OCI-LY7 (cell line): Measurements from ENCODE around the gene TEX2. TPM values are rescaled to one million over a fixed set of nuclear protein-coding genes. Genes with fewer than 3 reads are reported as not detected.

Experiments
- BruUV-seq: library from RNA; stranded (reverse); fragments of 400-500 nt; replicated peaks from 2 replicates; lab custom pipeline; 2021; lab: Mats Ljungman, UMichigan
- CTCF ChIA-PET: fragments of 300-600 bp; sonication (Branson Sonifier 250); formaldehyde crosslinking; loops from one replicate; lab custom pipeline; 2022; ENCODE audit warnings: antibody characterized with exemption; ENCODE audit not compliant: unreplicated experiment; lab: Charles Lee
- POLR2A ChIA-PET: fragments of 300-600 bp; sonication (Branson Sonifier 250); formaldehyde crosslinking; loops from one replicate; lab custom pipeline; 2022; ENCODE audit warnings: antibody characterized with exemption; lab: Charles Lee
- DNase-seq: peaks from one replicate; pipeline ENCODE4 v3.0.0-alpha.2; 2015; ENCODE audit warnings: low spot score
- H2AFZ ChIP-seq: fragments of 200-600 bp; sonication (generic), shearing (Covaris generic); 2 replicates; pipeline ENCODE4 v1.6.1; 2014; ENCODE audit warnings: mild to moderate bottlenecking, antibody characterized with exemption, low read length, moderate library complexity
- H3K27ac ChIP-seq: fragments of 200-600 bp; sonication (generic); 2 replicates; pipeline ENCODE4 v1.5.1; 2014; ENCODE audit warnings: mixed run types, low read depth, mild to moderate bottlenecking, moderate library complexity, low read length, inconsistent platforms; ENCODE audit not compliant: poor library complexity, severe bottlenecking
- H3K36me3 ChIP-seq: fragments of 200-600 bp; sonication (generic); 2 replicates; pipeline ENCODE4 v1.6.1; 2014; ENCODE audit warnings: mild to moderate bottlenecking, antibody characterized with exemption, low read length, moderate library complexity, mixed read lengths; ENCODE audit not compliant: insufficient read depth
- H3K4me1 ChIP-seq: fragments of 200-600 bp; sonication (generic); 2 replicates; pipeline ENCODE4 v1.5.1; 2014; ENCODE audit warnings: mild to moderate bottlenecking, low read length; ENCODE audit not compliant: insufficient read depth, poor library complexity, severe bottlenecking
- H3K4me2 ChIP-seq: fragments of 200-600 bp; sonication (generic); 2 replicates; pipeline ENCODE4 v1.6.1; 2014; ENCODE audit warnings: mild to moderate bottlenecking, low read length
- H3K4me3 ChIP-seq: fragments of 200-600 bp; sonication (generic); 2 replicates; pipeline ENCODE4 v1.5.1; 2014; ENCODE audit warnings: mild to moderate bottlenecking, low read depth, low read length; ENCODE audit not compliant: poor library complexity, severe bottlenecking
- H3K79me2 ChIP-seq: fragments of 200-600 bp; sonication (generic); 2 replicates; pipeline ENCODE4 v1.6.1; 2016; ENCODE audit warnings: low read depth, mild to moderate bottlenecking, low read length, moderate library complexity, mixed read lengths; ENCODE audit not compliant: insufficient read depth
- H3K9me2 ChIP-seq: fragments of 200-600 bp; sonication (generic); 2 replicates; pipeline ENCODE4 v1.6.1; 2016; ENCODE audit warnings: mild to moderate bottlenecking, low read length, mixed read lengths; ENCODE audit not compliant: insufficient read depth
- H3K9me3 ChIP-seq: fragments of 200-600 bp; sonication (generic); 2 replicates; pipeline ENCODE4 v1.6.1; 2014; ENCODE audit warnings: mild to moderate bottlenecking, mixed run types, low read length, mixed read lengths
- H4K20me1 ChIP-seq: fragments of 200-600 bp; sonication (generic); 2 replicates; pipeline ENCODE4 v1.6.1; 2014; ENCODE audit warnings: mild to moderate bottlenecking, antibody characterized with exemption, low read length, moderate library complexity, mixed read lengths; ENCODE audit not compliant: insufficient read depth
- CTCF ChIP-seq: fragments of 200-600 bp; sonication (generic); conservative IDR thresholded peaks from 2 replicates; pipeline ENCODE4 v1.5.1; 2014; ENCODE audit warnings: mild to moderate bottlenecking, antibody characterized with exemption, low read length, moderate library complexity, mixed read lengths
- EZH2phosphoT487 ChIP-seq: fragments of 200-600 bp; sonication (generic); IDR thresholded peaks from 2 replicates; pipeline ENCODE4 v1.6.1; 2018; ENCODE audit warnings: low read depth, borderline replicate concordance, mild to moderate bottlenecking, mixed run types, antibody characterized with exemption, low read length, moderate library complexity, mixed read lengths
- intact Hi-C: fragments of 100-400 bp; cut with micrococcal nuclease; formaldehyde crosslinking; loops from one replicate; pipeline ENCODE4 v1.10.0; 2022; ENCODE audit not compliant: unreplicated experiment
- total RNA-seq, 2 experiments: library from RNA; depleted of rRNA in 1 of 2; stranded (reverse); fragments of >200 nt in 1 of 2; shearing (Covaris generic) in 1 of 2; gene quantifications; 2 replicates each; pipeline ENCODE4 v1.2.3, GENCODE V29; 2014 to 2022

TEX2 gene
- total RNA-seq, 2 experiments from 2014 or later = 7.4 to 12.4 TPM

DNA sequence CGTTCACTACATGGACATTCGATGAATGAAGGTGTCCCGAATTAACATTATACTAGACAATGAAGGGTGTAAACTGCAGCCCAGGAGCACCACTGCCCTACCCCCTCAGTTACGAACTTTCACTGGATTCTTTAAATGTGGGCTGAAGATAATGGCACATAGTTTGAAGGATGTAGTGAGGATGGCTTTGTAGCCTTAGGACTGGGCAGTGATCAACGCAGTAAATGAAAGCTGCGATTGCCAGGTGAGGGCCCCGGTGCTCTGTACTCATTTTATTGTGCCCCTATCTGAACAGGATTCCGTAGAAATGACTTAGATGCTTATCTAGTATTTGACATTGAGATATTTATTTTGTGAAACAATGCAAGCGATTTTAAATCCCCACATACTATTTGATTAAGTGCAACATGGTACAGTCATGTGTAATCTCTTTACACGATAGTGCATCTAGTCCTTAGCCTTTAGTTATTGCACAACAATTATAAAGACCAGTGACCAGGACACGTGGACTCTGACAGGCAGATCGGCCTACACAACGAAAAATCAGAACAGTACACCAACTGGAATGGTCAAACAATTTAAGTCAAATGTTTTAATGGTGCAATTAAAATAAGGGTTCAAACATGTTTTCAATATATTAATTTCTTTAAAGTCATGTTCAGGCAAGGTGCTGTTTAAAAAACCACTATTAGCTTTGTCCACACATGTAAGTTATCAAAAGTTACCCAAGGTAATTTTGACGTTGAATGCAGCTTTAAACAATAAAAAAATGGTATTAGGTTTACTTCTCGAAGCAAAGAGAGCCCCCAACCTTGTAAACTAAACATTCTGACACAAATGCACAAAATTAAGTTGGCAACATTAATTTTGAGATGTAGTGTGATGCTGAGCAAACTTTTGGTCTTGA lies 115.7 kb downstream of the TEX2 start:
- Histone ChIP-seq H3K4me1 (peaks cover 36% of the 10 kb centered on the region), H3K9me3 (no peaks in the 10 kb centered on the region), H3K9me2 (no peaks in the 10 kb centered on the region), H4K20me1 (no peaks in the 10 kb centered on the region), H3K4me3 (peak overlapping the region; percentile 84), H2AFZ (no peak overlapping the region), H3K27ac (peak overlapping the region; percentile 93), H3K79me2 (peaks cover 8% of the 10 kb centered on the region; the same call in 1 of the 2 replicates), H3K36me3 (peaks cover 44% of the 10 kb centered on the region), H3K4me2 (peak overlapping the region; percentile 93)
- TF ChIP-seq EZH2phosphoT487 (no peak), CTCF (no peak)
- TSS peak; percentile 63 for BruUV-seq
- POLR2A ChIA-PET = interaction anchor here (1.4 kb wide), 1 partner anchor 127 kb away, joined by 3 read pairs; the partner anchor contains the start of gene ICAM2
- CTCF ChIA-PET = no interaction called here
- intact Hi-C loops = loop anchor here (2.0 to 10.0 kb wide), 3 partner anchors 135 to 403 kb away; partner anchors contain the start of gene STRADA
- peak; percentile 55 for DNase-seq

- no peak for TF ChIP-seq EZH2phosphoT487
- no peak for TF ChIP-seq CTCF
- peaks cover 8% of the 10 kb centered on the region; the same call in 1 of the 2 replicates for H3K79me2 ChIP-seq
- POLR2A ChIA-PET = interaction anchor here (0.6 to 1.7 kb wide), 8 partner anchors 15 to 264 kb away, joined by 3 to 19 read pairs (median 5); partner anchors contain the start of gene ERN1
- H3K9me3 ChIP-seq = no peaks in the 10 kb centered on the region
- peak; percentile 70 for DNase-seq
- CTCF ChIA-PET = interaction anchor here (0.6 kb wide), 1 partner anchor 122 kb away, joined by 5 read pairs; no protein-coding TSS in a partner anchor
- peaks cover 39% of the 10 kb centered on the region for H3K36me3 ChIP-seq
- intact Hi-C loops = loop anchor here (1.0 to 10.0 kb wide), 3 partner anchors 116 to 402 kb away; partner anchors contain the start of gene STRADA
- peaks cover 30% of the 10 kb centered on the region for H3K4me1 ChIP-seq
- TSS peak; percentile 79 for BruUV-seq
- no peaks in the 10 kb centered on the region for H4K20me1 ChIP-seq
- H3K4me2 ChIP-seq = peak overlapping the region; percentile 93
- H3K4me3 ChIP-seq = peak overlapping the region; percentile 84
- no peaks in the 10 kb centered on the region for H3K9me2 ChIP-seq
- H3K27ac ChIP-seq = peak overlapping the region; percentile 93
- H2AFZ ChIP-seq = no peak overlapping the region
These were observed 116.5 kb downstream of the TEX2 start for GRCh38 chr17:64146418-64147109.
